Testis (tissue), 3 donors: Measurements from ENCODE around the gene EVC. TPM values are rescaled to one million over a fixed set of nuclear protein-coding genes. Genes with fewer than 3 reads are reported as not detected.

ENCODE experiments used
- DNase-seq: peaks from one replicate; pipeline ENCODE4 v3.0.0-alpha.2; 2019
- H3K27ac ChIP-seq, 2 donors: fragments of 200-600 bp; sonication (generic); one replicate each; pipeline ENCODE4 v1.5.1; 2019
- H3K27me3 ChIP-seq: fragments of 200-600 bp; sonication (generic); one replicate; pipeline ENCODE4 v1.5.1; 2019
- H3K36me3 ChIP-seq: fragments of 200-600 bp; sonication (generic); one replicate; pipeline ENCODE4 v1.5.1; 2017; ENCODE audit warnings: low read depth; ENCODE audit errors: missing control alignments
- H3K4me1 ChIP-seq: fragments of 200-600 bp; sonication (generic); one replicate; pipeline ENCODE4 v1.5.1; 2019
- H3K4me3 ChIP-seq, 2 donors: fragments of 200-600 bp; sonication (generic); one replicate each; pipeline ENCODE4 v1.5.1; 2017 to 2019
- H3K9me3 ChIP-seq: fragments of 200-600 bp; sonication (generic); one replicate; pipeline ENCODE4 v1.5.1; 2017
- POLR2A ChIP-seq: fragments of 450-650 bp; IDR thresholded peaks from one replicate; pipeline ENCODE4 v1.6.1; 2017; ENCODE audit warnings: antibody characterized with exemption, mild to moderate bottlenecking, moderate library complexity
- WGBS, 2 donors: methylation state at CpG; one replicate each; pipeline ENCODE4 v1.1.5; 2018; 5-methylcytosine and 5-hydroxymethylcytosine counted together
- intact Hi-C: fragments of 100-400 bp; cut with DNase I; formaldehyde crosslinking; loops from one replicate; pipeline ENCODE4 v1.15.1; 2023; ENCODE audit warnings: low total_unique reads
- polyA plus RNA-seq: library from polyadenylated mRNA; stranded (reverse); fragments of 350-450 nt; fragmentation: Illumina TruSeq; extraction: RNeasy Lipid Tissue Mini Kit (QIAGEN cat#74804); gene quantifications from one replicate; pipeline ENCODE4 v1.2.3, GENCODE V29; 2014; ENCODE audit warnings: low read depth, low replicate concordance; ENCODE audit not compliant: insufficient read depth
- total RNA-seq, 2 donors: library from RNA; depleted of rRNA; stranded (reverse); fragments of >200 nt; gene quantifications; one replicate each; pipeline ENCODE4 v1.2.3, GENCODE V29; 2016
- TF ChIP-seq, protein P1 (sequence below), 3 experiments: fragments of 450-650 bp in 2 of 3; fragments of 200-600 bp in 1 of 3; sonication (generic) in 1 of 3; IDR thresholded peaks; one replicate each; pipeline ENCODE4 v1.5.1; 2016 to 2019; ENCODE audit warnings: antibody characterized with exemption in 3 of 3, mild to moderate bottlenecking in 2 of 3, moderate library complexity in 1 of 3

Gene EVC
- total and polyA plus RNA-seq, 3 donors from 2014 or later: 9.0 to 39.6 (median 33.4) TPM

- 94% methylated on average over 7 of the region's 7 CpGs for WGBS, 2 donors
- no peaks in the 10 kb centered on the region for H3K4me1 ChIP-seq
- no peak overlapping the region for H3K4me3 ChIP-seq
- TF ChIP-seq POLR2A: no peak
- TF ChIP-seq, protein P1, sequence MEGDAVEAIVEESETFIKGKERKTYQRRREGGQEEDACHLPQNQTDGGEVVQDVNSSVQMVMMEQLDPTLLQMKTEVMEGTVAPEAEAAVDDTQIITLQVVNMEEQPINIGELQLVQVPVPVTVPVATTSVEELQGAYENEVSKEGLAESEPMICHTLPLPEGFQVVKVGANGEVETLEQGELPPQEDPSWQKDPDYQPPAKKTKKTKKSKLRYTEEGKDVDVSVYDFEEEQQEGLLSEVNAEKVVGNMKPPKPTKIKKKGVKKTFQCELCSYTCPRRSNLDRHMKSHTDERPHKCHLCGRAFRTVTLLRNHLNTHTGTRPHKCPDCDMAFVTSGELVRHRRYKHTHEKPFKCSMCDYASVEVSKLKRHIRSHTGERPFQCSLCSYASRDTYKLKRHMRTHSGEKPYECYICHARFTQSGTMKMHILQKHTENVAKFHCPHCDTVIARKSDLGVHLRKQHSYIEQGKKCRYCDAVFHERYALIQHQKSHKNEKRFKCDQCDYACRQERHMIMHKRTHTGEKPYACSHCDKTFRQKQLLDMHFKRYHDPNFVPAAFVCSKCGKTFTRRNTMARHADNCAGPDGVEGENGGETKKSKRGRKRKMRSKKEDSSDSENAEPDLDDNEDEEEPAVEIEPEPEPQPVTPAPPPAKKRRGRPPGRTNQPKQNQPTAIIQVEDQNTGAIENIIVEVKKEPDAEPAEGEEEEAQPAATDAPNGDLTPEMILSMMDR (IDR thresholded peaks at IDR 0.05): no peak
- no peaks in the 10 kb centered on the region for H3K27me3 ChIP-seq
- H3K27ac ChIP-seq: no peak overlapping the region
- H3K36me3 ChIP-seq: no peaks in the 10 kb centered on the region
- DNase-seq: no peak
- no peaks in the 10 kb centered on the region for H3K9me3 ChIP-seq
- intact Hi-C loops: no loop called here
Measured at GRCh38 chr4:5757091-5757490, 46.1 kb downstream of the EVC start.

DNA sequence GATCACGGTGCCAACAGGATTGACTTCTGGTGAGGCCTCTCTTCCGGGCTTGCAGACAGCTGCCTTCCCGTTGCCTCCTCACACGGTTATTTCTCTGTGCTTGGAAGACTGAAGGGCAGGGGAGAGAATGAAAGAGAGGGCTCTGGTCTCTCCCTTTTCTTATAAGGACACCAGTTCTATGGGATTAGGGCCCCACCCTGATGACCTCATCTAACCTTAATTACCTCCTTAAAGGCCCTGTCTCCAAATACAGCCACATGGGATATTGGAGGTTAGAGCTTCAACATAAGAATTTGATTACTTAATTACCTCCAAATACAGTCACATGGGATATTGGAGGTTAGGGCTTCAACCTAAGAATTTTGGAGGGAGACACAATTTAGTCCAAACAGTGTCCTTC is 46.5 kb downstream of the EVC start:
- TF ChIP-seq, protein P1 (IDR thresholded peaks at IDR 0.05): no peak
- TF ChIP-seq POLR2A: no peak
- Histone ChIP-seq H3K9me3 (no peaks in the 10 kb centered on the region), H3K4me3 (no peak overlapping the region), H3K4me1 (no peaks in the 10 kb centered on the region), H3K27ac (no peak overlapping the region), H3K36me3 (no peaks in the 10 kb centered on the region), H3K27me3 (no peaks in the 10 kb centered on the region)
- 97% methylated on average over 4 of the region's 4 CpGs for WGBS, 2 donors
- DNase-seq: no peak
- intact Hi-C loops: no loop called here

- DNase-seq: no peak
- TF ChIP-seq, protein P1 (IDR thresholded peaks at IDR 0.05): no peak
- TF ChIP-seq POLR2A: no peak
- no peaks in the 10 kb centered on the region for H3K27me3 ChIP-seq
- H3K4me3 ChIP-seq: no peak overlapping the region
- H3K9me3 ChIP-seq: no peaks in the 10 kb centered on the region
- no peak overlapping the region for H3K27ac ChIP-seq
- intact Hi-C loops: no loop called here
- H3K36me3 ChIP-seq: no peaks in the 10 kb centered on the region
- H3K4me1 ChIP-seq: no peaks in the 10 kb centered on the region
- WGBS, 2 donors: 93 to 95% methylated on average over 10 of the region's 10 CpGs
Measured at GRCh38 chr4:5757954-5758353, 47.0 kb downstream of the EVC start.

- Histone ChIP-seq H3K27me3 (no peaks in the 10 kb centered on the region), H3K27ac (no peak overlapping the region), H3K4me3 (no peak overlapping the region), H3K36me3 (no peaks in the 10 kb centered on the region), H3K9me3 (no peaks in the 10 kb centered on the region), H3K4me1 (no peaks in the 10 kb centered on the region)
- intact Hi-C loops: no loop called here
- DNase-seq: no peak
- 76 to 84% methylated on average over 7 of the region's 7 CpGs for WGBS, 2 donors
- TF ChIP-seq POLR2A: no peak
- TF ChIP-seq, protein P1 (IDR thresholded peaks at IDR 0.05): no peak
Measured at GRCh38 chr4:5758741-5759140, 47.7 kb downstream of the EVC start.

- no peak for DNase-seq
- Histone ChIP-seq H3K27me3 (no peaks in the 10 kb centered on the region), H3K9me3 (no peaks in the 10 kb centered on the region), H3K4me1 (no peaks in the 10 kb centered on the region), H3K27ac (no peak overlapping the region), H3K4me3 (no peak overlapping the region), H3K36me3 (no peaks in the 10 kb centered on the region)
- TF ChIP-seq, protein P1 (IDR thresholded peaks at IDR 0.05): no peak
- no peak for TF ChIP-seq POLR2A
- whole genome bisulfite sequencing, 2 donors: 91 to 95% methylated on average over 20 to 22 of the region's 22 CpGs
- intact Hi-C loops: no loop called here
Measured at GRCh38 chr4:5759236-5760075, 48.5 kb downstream of the EVC start.
